Endothelial cell of umbilical vein (primary cell): ENCODE measurements around the gene C19orf25. TPM values are rescaled to one million over a fixed set of nuclear protein-coding genes. Genes with fewer than 3 reads are reported as not detected.

Source experiments
- BruUV-seq: library from RNA; stranded (reverse); fragments of 400-500 nt; replicated peaks from 2 replicates; lab custom pipeline; 2021; lab: Mats Ljungman, UMichigan
- CTCF ChIA-PET: fragments of 300-600, 350-600 bp; sonication (Branson Sonifier 250); formaldehyde crosslinking; loops from one replicate; lab custom pipeline; 2021; ENCODE audit warnings: antibody characterized with exemption, inconsistent platforms; lab: Charles Lee
- POLR2A ChIA-PET: fragments of 300-600, 350-600 bp; sonication (Branson Sonifier 250); formaldehyde crosslinking; loops from one replicate; lab custom pipeline; 2021; ENCODE audit warnings: antibody characterized with exemption, inconsistent platforms; lab: Charles Lee
- DNase-seq: peaks from one replicate; pipeline ENCODE4 v3.0.0-alpha.2; 2011; ENCODE audit warnings: low read depth, low spot score
- FAIRE-seq: peaks from 2 replicates; lab custom pipeline; 2011; peaks lifted over from hg19 to GRCh38; lab: Jason Lieb, UNC
- H2AFZ ChIP-seq: 2 replicates; pipeline ENCODE4 v1.6.0; 2012; ENCODE audit warnings: low read depth, low read length, control low read depth, inconsistent platforms
- H3K27ac ChIP-seq: 2 replicates; pipeline ENCODE4 v1.5.1; 2011; ENCODE audit warnings: low read depth, mild to moderate bottlenecking, control low read depth, low read length, moderate library complexity; ENCODE audit not compliant: insufficient read depth
- H3K27me3 ChIP-seq, 2 experiments: 2 replicates each; pipeline versions ENCODE4 v1.6.0 to v1.6.1; 2011; ENCODE audit warnings: low read length in 2 of 2, mixed read lengths in 1 of 2; ENCODE audit not compliant: control insufficient read depth in 2 of 2, insufficient read depth in 2 of 2
- H3K36me3 ChIP-seq, 2 experiments: 2 replicates in 1 of 2; 3 replicates in 1 of 2; pipeline ENCODE4 v1.5.1; 2011; ENCODE audit warnings: low read length in 2 of 2, mild to moderate bottlenecking in 1 of 2, moderate library complexity in 1 of 2; ENCODE audit not compliant: control insufficient read depth in 2 of 2, insufficient read depth in 2 of 2; ENCODE audit errors: extremely low read depth in 1 of 2
- H3K4me1 ChIP-seq: 3 replicates; pipeline ENCODE4 v1.5.1; 2011; ENCODE audit warnings: mild to moderate bottlenecking, low read length; ENCODE audit not compliant: control insufficient read depth, insufficient read depth; ENCODE audit errors: extremely low read depth
- H3K4me2 ChIP-seq: 2 replicates; pipeline ENCODE4 v1.6.1; 2011; ENCODE audit warnings: low read length, control low read depth, mixed read lengths; ENCODE audit not compliant: insufficient read depth
- H3K4me3 ChIP-seq, 3 experiments: fragments of 200-600 bp in 1 of 3; sonication (generic), shearing (Covaris generic) in 1 of 3; replicated peaks in 1 of 3; 2 replicates each; pipeline ENCODE4 v1.5.1; 2011 to 2016; ENCODE audit warnings: control low read depth in 3 of 3, low read length in 3 of 3, mild to moderate bottlenecking in 2 of 3, inconsistent platforms in 1 of 3, low read depth in 1 of 3, moderate library complexity in 1 of 3; ENCODE audit not compliant: insufficient read depth in 1 of 3
- H3K79me2 ChIP-seq: 2 replicates; pipeline ENCODE4 v1.6.0; 2012; ENCODE audit warnings: low read length, inconsistent platforms; ENCODE audit not compliant: control insufficient read depth, insufficient read depth
- H3K9ac ChIP-seq: replicated peaks from 2 replicates; pipeline ENCODE3; 2011; ENCODE audit warnings: low read length, control low read depth; ENCODE audit not compliant: insufficient read depth; ENCODE audit errors: extremely low read depth
- H3K9me1 ChIP-seq: replicated peaks from 3 replicates; pipeline ENCODE4 v1.6.0; 2011; ENCODE audit warnings: mild to moderate bottlenecking, low read length; ENCODE audit not compliant: control insufficient read depth, insufficient read depth; ENCODE audit errors: extremely low read depth
- H3K9me3 ChIP-seq: replicated peaks from 2 replicates; pipeline ENCODE4 v1.5.1; 2012; ENCODE audit warnings: low read length, inconsistent platforms; ENCODE audit not compliant: control insufficient read depth, insufficient read depth
- H4K20me1 ChIP-seq: replicated peaks from 2 replicates; pipeline ENCODE3; 2011; ENCODE audit warnings: mild to moderate bottlenecking, low read length; ENCODE audit not compliant: control insufficient read depth, insufficient read depth; ENCODE audit errors: extremely low read depth
- GATA2 ChIP-seq: IDR thresholded peaks from 2 replicates; pipeline ENCODE4 v1.7.0; 2011; ENCODE audit warnings: low read depth, mild to moderate bottlenecking, moderate library complexity, mixed read lengths, low read length; ENCODE audit not compliant: insufficient read length, insufficient read depth
- MYC ChIP-seq: IDR thresholded peaks from one replicate; pipeline ENCODE4 v1.6.1; 2011; ENCODE audit warnings: mild to moderate bottlenecking, low read depth, low read length
- dilution Hi-C: fragments of 300-500 bp; cut with MboI; formaldehyde crosslinking; loops from one replicate; pipeline ENCODE4 v1.15.0; 2019; ENCODE audit warnings: low sequenced_read_pairs; ENCODE audit not compliant: extremely low pct_ligation_motif_present
- intact Hi-C: fragments of 100-400 bp; cut with micrococcal nuclease; formaldehyde crosslinking; loops from one replicate; pipeline ENCODE4 v1.10.0; 2022
- polyA plus RNA-seq, 4 experiments: library from polyadenylated mRNA; depleted of rRNA in 3 of 4; stranded (reverse) in 3 of 4; unstranded in 1 of 4; fragments of >200 nt; gene quantifications; 2 replicates each; pipeline versions ENCODE4 v1.2.1 to v1.2.3, GENCODE V29; 2011 to 2012; ENCODE audit warnings: missing spikeins in 1 of 4
- total RNA-seq: library from RNA; stranded (reverse); gene quantifications from 2 replicates; pipeline ENCODE4 v1.2.3, GENCODE V29; 2021
- TF ChIP-seq, protein P1 (sequence below): IDR thresholded peaks from 2 replicates; pipeline ENCODE4 v1.6.1; 2011; ENCODE audit not compliant: insufficient read depth, insufficient read length
- TF ChIP-seq, protein P2 (sequence below), 2 donors: IDR thresholded peaks; 1 replicate in 1 of 2; 2 replicates in 1 of 2; pipeline ENCODE4 v1.5.1; 2011; ENCODE audit warnings: low read length in 2 of 2, mild to moderate bottlenecking in 2 of 2, moderate library complexity in 2 of 2, control low read depth in 1 of 2, inconsistent platforms in 1 of 2, low read depth in 1 of 2; ENCODE audit not compliant: insufficient read depth in 1 of 2; ENCODE audit errors: extremely low read depth in 1 of 2

Gene C19orf25
- total and polyA plus RNA-seq, 2 donors (not counting 3 experiments of a cell fraction or from before 2014, with no cell fraction given), result 28.0 to 34.6 TPM

DNA sequence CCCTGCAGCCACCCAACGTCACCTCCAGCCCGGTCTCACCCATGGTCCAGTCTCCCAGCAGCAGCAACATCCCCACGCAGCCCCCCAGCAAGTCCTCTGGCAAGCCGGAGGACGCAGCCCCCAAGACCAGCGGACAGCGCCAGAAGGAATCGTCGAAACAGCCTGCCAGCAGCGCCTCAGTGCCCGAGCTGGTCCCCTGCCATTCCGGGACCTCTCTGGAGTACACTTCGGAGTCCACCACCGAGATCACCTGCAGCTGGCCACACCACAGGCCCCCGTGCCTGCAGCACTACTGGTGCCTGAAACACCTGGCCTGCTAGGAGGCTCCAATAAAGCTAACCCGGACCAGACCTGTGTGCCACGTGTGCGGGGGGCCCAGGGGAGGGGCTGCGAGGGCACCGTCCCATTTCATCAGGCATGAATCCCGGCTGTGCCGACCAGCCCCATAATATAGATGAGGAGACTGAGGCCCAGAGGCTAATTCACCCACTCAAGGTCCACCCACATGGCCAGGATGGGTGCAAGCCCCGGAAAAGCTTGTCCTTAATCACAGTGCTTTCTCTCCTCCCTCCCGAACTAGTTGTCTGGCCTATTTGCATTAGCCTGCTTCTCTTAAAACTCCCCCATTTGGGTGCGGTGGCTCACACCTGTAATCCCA lies 18.7 kb upstream of the C19orf25 start:
- H3K4me2 ChIP-seq, result no peak overlapping the region
- no peak overlapping the region for H3K9ac ChIP-seq
- H4K20me1 ChIP-seq, result no peaks in the 10 kb centered on the region
- H3K9me1 ChIP-seq, result no peaks in the 10 kb centered on the region
- POLR2A ChIA-PET, result no interaction called here
- no peaks in the 10 kb centered on the region for H3K27me3 ChIP-seq
- no peak overlapping the region for H2AFZ ChIP-seq
- intact Hi-C loops (no loop called here), dilution Hi-C loops (no loop called here)
- H3K9me3 ChIP-seq, result no peaks in the 10 kb centered on the region
- H3K4me3 ChIP-seq, result no peak overlapping the region
- DNase-seq (no peak), FAIRE-seq (no peak)
- no TSS peak for BruUV-seq
- no peak overlapping the region for H3K27ac ChIP-seq
- H3K4me1 ChIP-seq, result no peaks in the 10 kb centered on the region
- CTCF ChIA-PET, result interaction anchor here (0.7 to 0.9 kb wide), 2 partner anchors 89 to 328 kb away, joined by 3 to 4 read pairs; no protein-coding TSS in a partner anchor
- TF ChIP-seq, protein P1, sequence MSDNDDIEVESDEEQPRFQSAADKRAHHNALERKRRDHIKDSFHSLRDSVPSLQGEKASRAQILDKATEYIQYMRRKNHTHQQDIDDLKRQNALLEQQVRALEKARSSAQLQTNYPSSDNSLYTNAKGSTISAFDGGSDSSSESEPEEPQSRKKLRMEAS, result no peak
- TF ChIP-seq, protein P2, sequence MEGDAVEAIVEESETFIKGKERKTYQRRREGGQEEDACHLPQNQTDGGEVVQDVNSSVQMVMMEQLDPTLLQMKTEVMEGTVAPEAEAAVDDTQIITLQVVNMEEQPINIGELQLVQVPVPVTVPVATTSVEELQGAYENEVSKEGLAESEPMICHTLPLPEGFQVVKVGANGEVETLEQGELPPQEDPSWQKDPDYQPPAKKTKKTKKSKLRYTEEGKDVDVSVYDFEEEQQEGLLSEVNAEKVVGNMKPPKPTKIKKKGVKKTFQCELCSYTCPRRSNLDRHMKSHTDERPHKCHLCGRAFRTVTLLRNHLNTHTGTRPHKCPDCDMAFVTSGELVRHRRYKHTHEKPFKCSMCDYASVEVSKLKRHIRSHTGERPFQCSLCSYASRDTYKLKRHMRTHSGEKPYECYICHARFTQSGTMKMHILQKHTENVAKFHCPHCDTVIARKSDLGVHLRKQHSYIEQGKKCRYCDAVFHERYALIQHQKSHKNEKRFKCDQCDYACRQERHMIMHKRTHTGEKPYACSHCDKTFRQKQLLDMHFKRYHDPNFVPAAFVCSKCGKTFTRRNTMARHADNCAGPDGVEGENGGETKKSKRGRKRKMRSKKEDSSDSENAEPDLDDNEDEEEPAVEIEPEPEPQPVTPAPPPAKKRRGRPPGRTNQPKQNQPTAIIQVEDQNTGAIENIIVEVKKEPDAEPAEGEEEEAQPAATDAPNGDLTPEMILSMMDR (IDR thresholded peaks at IDR 0.05; ENCODE audit: extremely low read depth in 1 of 2, insufficient read depth in 1 of 2, low read depth in 1 of 2, low read length in 2 of 2), result no peak
- no peak for TF ChIP-seq MYC
- TF ChIP-seq GATA2, result no peak
- no peaks in the 10 kb centered on the region for H3K36me3 ChIP-seq
- H3K79me2 ChIP-seq, result no peaks in the 10 kb centered on the region
